K562 (cell line): Measurements from ENCODE around the gene PRKAG2. TPM values are rescaled to one million over a fixed set of nuclear protein-coding genes. Genes with fewer than 3 reads are reported as not detected.

Source experiments
- ATAC-seq: fragments of 200-7000 bp; cut with Tn5 transposase; 3 replicates; pipeline ENCODE4 v1.9.1; 2020; ENCODE audit warnings: moderate library complexity
- BruUV-seq: library from RNA; stranded (reverse); fragments of 400-500 nt; replicated peaks from 2 replicates; lab custom pipeline; 2021; lab: Mats Ljungman, UMichigan
- CTCF ChIA-PET: fragments of 300-600 bp; formaldehyde crosslinking; extraction: SDS; loops from one replicate; lab custom pipeline; 2021; ENCODE audit warnings: low intra/inter-chr PET ratio; lab: Yijun Ruan, JAX
- POLR2A ChIA-PET: fragments of 300-600, 350-650 bp; sonication (Branson Sonifier 250); formaldehyde crosslinking; extraction: SDS; loops from one replicate; lab custom pipeline; 2021; ENCODE audit warnings: antibody characterized with exemption, inconsistent platforms; lab: Yijun Ruan, JAX
- DNase-seq, 4 experiments: peaks; one replicate each; pipeline versions ENCODE4 v3.0.0 to v3.0.0-alpha.2; 2011 to 2018; ENCODE audit warnings: low spot score in 3 of 4, mixed read lengths in 3 of 4; ENCODE audit errors: extremely low read depth in 1 of 4
- FAIRE-seq: peaks from 2 replicates; lab custom pipeline; 2011; peaks lifted over from hg19 to GRCh38; lab: Jason Lieb, UNC
- H2AFZ ChIP-seq: 2 replicates; pipeline ENCODE4 v1.6.0; 2011; ENCODE audit warnings: low read depth, low read length, control low read depth, inconsistent platforms
- H3K27ac ChIP-seq: fragments of 200-600 bp; 3 replicates; pipeline ENCODE4 v1.8.0; 2011; ENCODE audit warnings: low read depth, mild to moderate bottlenecking, control low read depth, inconsistent platforms, low read length, moderate library complexity, mixed read lengths; ENCODE audit errors: extremely low read depth
- H3K27me3 ChIP-seq, 2 experiments: fragments of 300-600 bp in 1 of 2; 2 replicates in 1 of 2; 3 replicates in 1 of 2; pipeline versions ENCODE4 v1.6.0 to v1.8.0; 2011; ENCODE audit warnings: inconsistent platforms in 2 of 2, low read length in 2 of 2, mild to moderate bottlenecking in 1 of 2, mixed read lengths in 1 of 2, moderate library complexity in 1 of 2; ENCODE audit not compliant: control insufficient read depth in 2 of 2, insufficient read depth in 2 of 2
- H3K36me3 ChIP-seq: fragments of 300-600 bp; 3 replicates; pipeline ENCODE4 v1.8.0; 2011; ENCODE audit warnings: mild to moderate bottlenecking, low read length, inconsistent platforms; ENCODE audit not compliant: control insufficient read depth, insufficient read depth
- H3K4me1 ChIP-seq, 2 experiments: fragments of 200-600 bp in 1 of 2; replicated peaks in 1 of 2; 2 replicates in 1 of 2; 3 replicates in 1 of 2; pipeline versions ENCODE4 v1.5.1 to v1.8.0; 2011; ENCODE audit warnings: inconsistent platforms in 2 of 2, low read length in 2 of 2, mild to moderate bottlenecking in 1 of 2, mixed read lengths in 1 of 2, moderate library complexity in 1 of 2; ENCODE audit not compliant: control insufficient read depth in 2 of 2, insufficient read depth in 2 of 2
- H3K4me2 ChIP-seq: 2 replicates; pipeline ENCODE4 v1.6.1; 2011; ENCODE audit warnings: low read length, control low read depth, inconsistent platforms, mixed read lengths; ENCODE audit not compliant: insufficient read depth
- H3K4me3 ChIP-seq: fragments of 200-600 bp; sonication (generic), shearing (Covaris generic); 2 replicates; pipeline ENCODE4 v1.5.1; 2016; ENCODE audit warnings: control low read depth, inconsistent platforms
- H3K79me2 ChIP-seq: fragments of 200-600 bp; 3 replicates; pipeline ENCODE4 v1.8.0; 2011; ENCODE audit warnings: low read length, inconsistent platforms; ENCODE audit not compliant: control insufficient read depth, insufficient read depth
- H3K9ac ChIP-seq, 2 experiments: 2 replicates each; pipeline versions ENCODE4 v1.6.0 to v1.6.1; 2011; ENCODE audit warnings: low read depth in 2 of 2, low read length in 2 of 2, control low read depth in 1 of 2, inconsistent platforms in 1 of 2, mild to moderate bottlenecking in 1 of 2, mixed read lengths in 1 of 2; ENCODE audit not compliant: insufficient read depth in 1 of 2
- H3K9me1 ChIP-seq: one replicate; pipeline ENCODE4 v1.6.0; 2011; ENCODE audit warnings: inconsistent platforms, mild to moderate bottlenecking, low read length, moderate library complexity; ENCODE audit not compliant: control insufficient read depth, insufficient read depth
- H3K9me3 ChIP-seq: replicated peaks from 2 replicates; pipeline ENCODE4 v1.5.1; 2011; ENCODE audit warnings: low read depth, low read length, inconsistent platforms; ENCODE audit not compliant: control insufficient read depth, insufficient read depth
- H4K20me1 ChIP-seq: replicated peaks from 2 replicates; pipeline ENCODE4 v1.6.1; 2011; ENCODE audit warnings: low read length, inconsistent platforms, mixed read lengths; ENCODE audit not compliant: control insufficient read depth, insufficient read depth
- CHD2 ChIP-seq: IDR thresholded peaks from 2 replicates; pipeline ENCODE4 v1.6.1; 2011; ENCODE audit warnings: low read depth, low read length
- COPS2 ChIP-seq: fragments of 450-650 bp; conservative IDR thresholded peaks from 2 replicates; pipeline ENCODE4 v1.6.1; 2016; ENCODE audit warnings: mild to moderate bottlenecking, moderate library complexity
- RBM17 ChIP-seq: fragments of 200-400 bp; formaldehyde crosslinking; IDR thresholded peaks from 2 replicates; pipeline ENCODE4 v1.6.1; 2017; ENCODE audit warnings: low read depth, mild to moderate bottlenecking, low read length, borderline replicate concordance
- TFAP4 ChIP-seq: sonication (generic); formaldehyde crosslinking; IDR thresholded peaks from 2 replicates; pipeline ENCODE4 v1.8.0; 2022; ENCODE audit warnings: missing genetic modification reagents, mild to moderate bottlenecking, moderate library complexity, borderline replicate concordance
- WGBS: fragments of 100-300 bp; shearing (Covaris generic); methylation state at CpG from one replicate; pipeline ENCODE4 v1.1.6; 2016; ENCODE audit warnings: low coverage, mixed read lengths; ENCODE audit not compliant: insufficient coverage; ENCODE audit errors: missing lambda C conversion rate; 5-methylcytosine and 5-hydroxymethylcytosine counted together
- in situ Hi-C: fragments of 300-500 bp; cut with MboI; formaldehyde crosslinking; loops from 4 replicates; pipeline ENCODE4 v1.15.0; 2018; ENCODE audit warnings: inconsistent platforms, mixed read lengths
- intact Hi-C: fragments of 100-400 bp; cut with micrococcal nuclease; formaldehyde crosslinking; loops from 2 replicates; pipeline ENCODE4 v1.14.2; 2022
- polyA plus RNA-seq, 8 experiments: library from polyadenylated mRNA; depleted of rRNA in 4 of 8; stranded (reverse) in 5 of 8; unstranded in 3 of 8; fragments of >200 nt; fragmentation: Nextera tagmentation in 2 of 8; fragmentation: Illumina TruSeq in 1 of 8; extraction: Ambion mirVana in 2 of 8; extraction: Trizol in 1 of 8; gene quantifications; 2 replicates each; pipeline versions ENCODE4 v1.2.1 to v1.2.3, GENCODE V29; 2011 to 2014; ENCODE audit warnings: inconsistent platforms in 1 of 8, missing spikeins in 1 of 8
- total RNA-seq, 7 experiments: library from RNA; depleted of rRNA in 6 of 7; stranded (reverse); fragments of >200 nt in 6 of 7; fragmentation: Illumina TruSeq in 2 of 7; extraction: Trizol in 2 of 7; gene quantifications; 2 replicates each; pipeline versions ENCODE4 v1.2.1 to v1.2.3, GENCODE V29; 2011 to 2021; ENCODE audit warnings: low replicate concordance in 1 of 7
- TF ChIP-seq, protein P1 (sequence below): sonication (generic); formaldehyde crosslinking; IDR thresholded peaks from 2 replicates; pipeline ENCODE4 v1.8.0; 2022; ENCODE audit warnings: mild to moderate bottlenecking, missing genetic modification reagents
- TF ChIP-seq, protein P2 (sequence below): fragments of 250-450 bp; sonication (Bioruptor Pico); IDR thresholded peaks from 2 replicates; pipeline ENCODE4 v1.5.0; 2021; ENCODE audit warnings: mild to moderate bottlenecking, borderline replicate concordance
- TF ChIP-seq, protein P3 (sequence below), 2 experiments: IDR thresholded peaks; 2 replicates each; pipeline ENCODE4 v1.6.1; 2012; ENCODE audit warnings: improper control_type of control experiment in 2 of 2, low read depth in 2 of 2, low read length in 2 of 2, borderline replicate concordance in 1 of 2
- TF ChIP-seq, protein P4 (sequence below), 2 experiments: fragments of 150-350 bp in 1 of 2; IDR thresholded peaks; 2 replicates each; pipeline ENCODE4 v1.6.1; 2012 to 2016; ENCODE audit warnings: low read depth in 2 of 2, low read length in 2 of 2, mild to moderate bottlenecking in 1 of 2, moderate library complexity in 1 of 2

The PRKAG2 gene
- total and polyA plus RNA-seq, 9 of the 15 experiments (the other 6 are each of a cell fraction or from before 2014, with no cell fraction given), result 0.99 to 5.6 (median 3.3) TPM

- CTCF ChIA-PET, result no interaction called here
- no peaks in the 10 kb centered on the region for H3K9me1 ChIP-seq
- no peak overlapping the region for H3K4me3 ChIP-seq
- BruUV-seq, result no TSS peak
- no peak overlapping the region for H3K4me2 ChIP-seq
- no peaks in the 10 kb centered on the region for H3K79me2 ChIP-seq
- no peak overlapping the region for H3K27ac ChIP-seq
- 0% methylated on average over 23 of the region's 26 CpGs for WGBS
- no peaks in the 10 kb centered on the region for H3K9me3 ChIP-seq
- no peak for TF ChIP-seq CHD2
- TF ChIP-seq RBM17, result no peak
- TF ChIP-seq, protein P1, sequence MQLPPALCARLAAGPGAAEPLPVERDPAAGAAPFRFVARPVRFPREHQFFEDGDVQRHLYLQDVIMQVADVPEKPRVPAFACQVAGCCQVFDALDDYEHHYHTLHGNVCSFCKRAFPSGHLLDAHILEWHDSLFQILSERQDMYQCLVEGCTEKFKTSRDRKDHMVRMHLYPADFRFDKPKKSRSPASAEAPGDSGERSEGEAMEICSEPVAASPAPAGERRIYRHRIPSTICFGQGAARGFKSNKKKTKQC, result no peak
- TF ChIP-seq, protein P2, sequence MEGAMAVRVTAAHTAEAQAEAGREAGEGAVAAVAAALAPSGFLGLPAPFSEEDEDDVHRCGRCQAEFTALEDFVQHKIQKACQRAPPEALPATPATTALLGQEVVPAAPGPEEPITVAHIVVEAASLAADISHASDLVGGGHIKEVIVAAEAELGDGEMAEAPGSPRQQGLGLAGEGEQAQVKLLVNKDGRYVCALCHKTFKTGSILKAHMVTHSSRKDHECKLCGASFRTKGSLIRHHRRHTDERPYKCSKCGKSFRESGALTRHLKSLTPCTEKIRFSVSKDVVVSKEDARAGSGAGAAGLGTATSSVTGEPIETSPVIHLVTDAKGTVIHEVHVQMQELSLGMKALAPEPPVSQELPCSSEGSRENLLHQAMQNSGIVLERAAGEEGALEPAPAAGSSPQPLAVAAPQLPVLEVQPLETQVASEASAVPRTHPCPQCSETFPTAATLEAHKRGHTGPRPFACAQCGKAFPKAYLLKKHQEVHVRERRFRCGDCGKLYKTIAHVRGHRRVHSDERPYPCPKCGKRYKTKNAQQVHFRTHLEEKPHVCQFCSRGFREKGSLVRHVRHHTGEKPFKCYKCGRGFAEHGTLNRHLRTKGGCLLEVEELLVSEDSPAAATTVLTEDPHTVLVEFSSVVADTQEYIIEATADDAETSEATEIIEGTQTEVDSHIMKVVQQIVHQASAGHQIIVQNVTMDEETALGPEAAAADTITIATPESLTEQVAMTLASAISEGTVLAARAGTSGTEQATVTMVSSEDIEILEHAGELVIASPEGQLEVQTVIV (CRISPR knock-in tag), result no peak
- TF ChIP-seq, protein P3, sequence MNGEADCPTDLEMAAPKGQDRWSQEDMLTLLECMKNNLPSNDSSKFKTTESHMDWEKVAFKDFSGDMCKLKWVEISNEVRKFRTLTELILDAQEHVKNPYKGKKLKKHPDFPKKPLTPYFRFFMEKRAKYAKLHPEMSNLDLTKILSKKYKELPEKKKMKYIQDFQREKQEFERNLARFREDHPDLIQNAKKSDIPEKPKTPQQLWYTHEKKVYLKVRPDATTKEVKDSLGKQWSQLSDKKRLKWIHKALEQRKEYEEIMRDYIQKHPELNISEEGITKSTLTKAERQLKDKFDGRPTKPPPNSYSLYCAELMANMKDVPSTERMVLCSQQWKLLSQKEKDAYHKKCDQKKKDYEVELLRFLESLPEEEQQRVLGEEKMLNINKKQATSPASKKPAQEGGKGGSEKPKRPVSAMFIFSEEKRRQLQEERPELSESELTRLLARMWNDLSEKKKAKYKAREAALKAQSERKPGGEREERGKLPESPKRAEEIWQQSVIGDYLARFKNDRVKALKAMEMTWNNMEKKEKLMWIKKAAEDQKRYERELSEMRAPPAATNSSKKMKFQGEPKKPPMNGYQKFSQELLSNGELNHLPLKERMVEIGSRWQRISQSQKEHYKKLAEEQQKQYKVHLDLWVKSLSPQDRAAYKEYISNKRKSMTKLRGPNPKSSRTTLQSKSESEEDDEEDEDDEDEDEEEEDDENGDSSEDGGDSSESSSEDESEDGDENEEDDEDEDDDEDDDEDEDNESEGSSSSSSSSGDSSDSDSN (IDR thresholded peaks at IDR 0.05; ENCODE audit: borderline replicate concordance in 1 of 2, low read depth in 2 of 2, low read length in 2 of 2), result no peak
- no peak for TF ChIP-seq COPS2
- TF ChIP-seq, protein P4, sequence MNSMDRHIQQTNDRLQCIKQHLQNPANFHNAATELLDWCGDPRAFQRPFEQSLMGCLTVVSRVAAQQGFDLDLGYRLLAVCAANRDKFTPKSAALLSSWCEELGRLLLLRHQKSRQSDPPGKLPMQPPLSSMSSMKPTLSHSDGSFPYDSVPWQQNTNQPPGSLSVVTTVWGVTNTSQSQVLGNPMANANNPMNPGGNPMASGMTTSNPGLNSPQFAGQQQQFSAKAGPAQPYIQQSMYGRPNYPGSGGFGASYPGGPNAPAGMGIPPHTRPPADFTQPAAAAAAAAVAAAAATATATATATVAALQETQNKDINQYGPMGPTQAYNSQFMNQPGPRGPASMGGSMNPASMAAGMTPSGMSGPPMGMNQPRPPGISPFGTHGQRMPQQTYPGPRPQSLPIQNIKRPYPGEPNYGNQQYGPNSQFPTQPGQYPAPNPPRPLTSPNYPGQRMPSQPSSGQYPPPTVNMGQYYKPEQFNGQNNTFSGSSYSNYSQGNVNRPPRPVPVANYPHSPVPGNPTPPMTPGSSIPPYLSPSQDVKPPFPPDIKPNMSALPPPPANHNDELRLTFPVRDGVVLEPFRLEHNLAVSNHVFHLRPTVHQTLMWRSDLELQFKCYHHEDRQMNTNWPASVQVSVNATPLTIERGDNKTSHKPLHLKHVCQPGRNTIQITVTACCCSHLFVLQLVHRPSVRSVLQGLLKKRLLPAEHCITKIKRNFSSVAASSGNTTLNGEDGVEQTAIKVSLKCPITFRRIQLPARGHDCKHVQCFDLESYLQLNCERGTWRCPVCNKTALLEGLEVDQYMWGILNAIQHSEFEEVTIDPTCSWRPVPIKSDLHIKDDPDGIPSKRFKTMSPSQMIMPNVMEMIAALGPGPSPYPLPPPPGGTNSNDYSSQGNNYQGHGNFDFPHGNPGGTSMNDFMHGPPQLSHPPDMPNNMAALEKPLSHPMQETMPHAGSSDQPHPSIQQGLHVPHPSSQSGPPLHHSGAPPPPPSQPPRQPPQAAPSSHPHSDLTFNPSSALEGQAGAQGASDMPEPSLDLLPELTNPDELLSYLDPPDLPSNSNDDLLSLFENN (IDR thresholded peaks at IDR 0.05; ENCODE audit: low read depth in 2 of 2, low read length in 2 of 2), result no peak
- no peak for TF ChIP-seq TFAP4 (CRISPR knock-in tag)
- H3K4me1 ChIP-seq, result peaks cover 0 to 3% of the 10 kb centered on the region in 2 experiments; a peak in 1 of 5 replicates
- no peak for ATAC-seq
- intact Hi-C loops (no loop called here), in situ Hi-C loops (no loop called here)
- FAIRE-seq, result no peak
- no peak overlapping the region for H3K9ac ChIP-seq
- DNase-seq, result no peak
- POLR2A ChIA-PET, result interaction anchor here (0.7 kb wide), 1 partner anchor 60 kb away, joined by 4 read pairs; no protein-coding TSS in a partner anchor
- H3K27me3 ChIP-seq, result peaks cover 54 to 62% of the 10 kb centered on the region in 2 experiments
- H4K20me1 ChIP-seq, result peaks cover 10% of the 10 kb centered on the region
- no peak overlapping the region for H2AFZ ChIP-seq
- H3K36me3 ChIP-seq, result no peaks in the 10 kb centered on the region
Measured at GRCh38 chr7:151830121-151830830, 46.6 kb downstream of the PRKAG2 start.
